Neural progenitor cell (in vitro differentiated cells): ENCODE results near the gene MIF.

ENCODE experiments used
- EZH2 ChIP-seq: fragments of 200-600 bp; sonication (generic); IDR thresholded peaks from 2 replicates; pipeline ENCODE4 v1.6.1; 2017; ENCODE audit warnings: antibody characterized with exemption, mild to moderate bottlenecking, moderate library complexity
- EZH2phosphoT487 ChIP-seq: fragments of 200-600 bp; sonication (generic); IDR thresholded peaks from 2 replicates; pipeline ENCODE4 v1.6.1; 2017; ENCODE audit warnings: antibody characterized with exemption
- TF ChIP-seq, protein P1 (sequence below): fragments of 200-600 bp; sonication (generic); IDR thresholded peaks from 2 replicates; pipeline ENCODE4 v1.5.1; 2017; ENCODE audit warnings: antibody characterized with exemption, mild to moderate bottlenecking

DNA sequence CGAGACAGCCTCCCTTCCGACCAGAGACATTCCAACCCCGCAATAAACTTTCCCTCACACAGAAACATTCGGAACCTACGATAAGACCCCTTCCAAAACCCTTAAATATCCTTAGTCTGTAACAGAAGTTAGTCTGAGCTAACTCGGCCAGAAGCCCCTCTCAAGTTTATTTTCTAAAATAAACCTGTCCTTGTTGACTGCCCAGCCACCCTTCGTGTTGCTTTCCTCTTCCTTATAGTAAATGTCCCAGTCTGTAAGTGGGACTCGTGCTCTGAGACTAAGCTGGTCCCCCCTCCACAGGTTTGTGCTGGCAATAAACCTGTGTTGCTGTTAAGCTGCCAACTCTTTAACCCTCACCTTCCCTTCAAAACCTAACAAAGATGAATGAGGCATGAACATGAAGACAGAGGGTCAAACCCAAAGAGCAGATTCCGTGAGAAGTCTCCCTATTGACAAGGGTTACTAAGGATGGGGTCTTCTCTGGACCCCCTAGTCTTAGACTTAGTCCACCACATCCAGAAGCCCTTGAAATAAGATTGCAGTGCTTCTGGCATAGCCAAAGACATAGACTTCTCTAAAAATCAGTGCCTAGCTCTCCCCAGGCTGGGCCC lies 18.2 kb downstream of the MIF start:
- TF ChIP-seq, protein P1, sequence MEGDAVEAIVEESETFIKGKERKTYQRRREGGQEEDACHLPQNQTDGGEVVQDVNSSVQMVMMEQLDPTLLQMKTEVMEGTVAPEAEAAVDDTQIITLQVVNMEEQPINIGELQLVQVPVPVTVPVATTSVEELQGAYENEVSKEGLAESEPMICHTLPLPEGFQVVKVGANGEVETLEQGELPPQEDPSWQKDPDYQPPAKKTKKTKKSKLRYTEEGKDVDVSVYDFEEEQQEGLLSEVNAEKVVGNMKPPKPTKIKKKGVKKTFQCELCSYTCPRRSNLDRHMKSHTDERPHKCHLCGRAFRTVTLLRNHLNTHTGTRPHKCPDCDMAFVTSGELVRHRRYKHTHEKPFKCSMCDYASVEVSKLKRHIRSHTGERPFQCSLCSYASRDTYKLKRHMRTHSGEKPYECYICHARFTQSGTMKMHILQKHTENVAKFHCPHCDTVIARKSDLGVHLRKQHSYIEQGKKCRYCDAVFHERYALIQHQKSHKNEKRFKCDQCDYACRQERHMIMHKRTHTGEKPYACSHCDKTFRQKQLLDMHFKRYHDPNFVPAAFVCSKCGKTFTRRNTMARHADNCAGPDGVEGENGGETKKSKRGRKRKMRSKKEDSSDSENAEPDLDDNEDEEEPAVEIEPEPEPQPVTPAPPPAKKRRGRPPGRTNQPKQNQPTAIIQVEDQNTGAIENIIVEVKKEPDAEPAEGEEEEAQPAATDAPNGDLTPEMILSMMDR = no peak
- TF ChIP-seq EZH2 = no peak
- TF ChIP-seq EZH2phosphoT487 = no peak
